Parathyroid adenoma (tissue), 2 donors: ENCODE data around the gene MAGI1.

Experiments used
- H2AFZ ChIP-seq: fragments of 300-600 bp; sonication (generic); one replicate; pipeline ENCODE4 v1.7.0; 2017; ENCODE audit warnings: antibody characterized with exemption, mild to moderate bottlenecking
- H3K27ac ChIP-seq: fragments of 300-600 bp; sonication (generic); one replicate; pipeline ENCODE4 v1.7.0; 2017
- H3K27me3 ChIP-seq: fragments of 300-600 bp; sonication (generic); one replicate; pipeline ENCODE4 v1.7.0; 2017; ENCODE audit warnings: low read length; ENCODE audit not compliant: control insufficient read depth, insufficient read depth
- H3K36me3 ChIP-seq: fragments of 300-600 bp; sonication (generic); one replicate; pipeline ENCODE4 v1.7.0; 2017; ENCODE audit warnings: low read length; ENCODE audit not compliant: control insufficient read depth, insufficient read depth
- H3K4me1 ChIP-seq: fragments of 300-600 bp; sonication (generic); one replicate; pipeline ENCODE4 v1.7.0; 2017; ENCODE audit warnings: control low read depth
- H3K4me2 ChIP-seq: fragments of 300-600 bp; sonication (generic); one replicate; pipeline ENCODE4 v1.7.0; 2017; ENCODE audit warnings: low read length
- H3K4me3 ChIP-seq: fragments of 300-600 bp; sonication (generic); one replicate; pipeline ENCODE4 v1.7.0; 2017; ENCODE audit warnings: low read depth, low read length
- H3K79me2 ChIP-seq: fragments of 300-600 bp; sonication (generic); one replicate; pipeline ENCODE4 v1.7.0; 2017; ENCODE audit warnings: control low read depth
- H3K9ac ChIP-seq: fragments of 300-600 bp; sonication (generic); one replicate; pipeline ENCODE4 v1.7.0; 2017; ENCODE audit warnings: mild to moderate bottlenecking
- H3K9me3 ChIP-seq: fragments of 300-600 bp; sonication (generic); one replicate; pipeline ENCODE4 v1.7.0; 2017; ENCODE audit warnings: low read length; ENCODE audit not compliant: control insufficient read depth
- TF ChIP-seq, protein P1 (sequence below): fragments of 300-600 bp; sonication (generic); IDR thresholded peaks from one replicate; pipeline ENCODE4 v1.7.0; 2017; ENCODE audit warnings: antibody characterized with exemption, mild to moderate bottlenecking
- donor health status: primary hyperparathyroidism.

MAGI1 gene

DNA sequence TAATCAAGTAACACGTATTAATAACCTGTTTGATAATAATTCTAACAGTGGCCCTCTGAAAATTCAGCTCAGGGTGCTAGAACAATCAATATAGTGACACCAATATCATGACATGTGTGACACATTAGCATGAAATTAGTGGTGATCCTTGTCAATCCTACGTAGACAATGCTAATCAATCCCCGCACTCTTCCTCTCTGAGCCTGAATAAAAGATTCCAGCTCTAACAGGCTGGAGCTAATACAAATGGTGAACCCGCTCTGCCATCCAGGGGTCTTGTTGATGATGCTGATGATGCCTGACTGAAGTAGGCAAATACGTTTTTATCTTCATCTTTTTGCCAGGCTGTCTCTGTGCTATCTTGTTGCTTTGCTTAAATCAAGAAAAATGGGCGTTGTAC lies 462.5 kb downstream of the MAGI1 start:
- no peak overlapping the region for H3K27ac ChIP-seq
- no peaks in the 10 kb centered on the region for H3K9me3 ChIP-seq
- no peaks in the 10 kb centered on the region for H3K27me3 ChIP-seq
- H3K79me2 ChIP-seq: no peaks in the 10 kb centered on the region
- no peaks in the 10 kb centered on the region for H3K36me3 ChIP-seq
- no peak overlapping the region for H3K9ac ChIP-seq
- TF ChIP-seq, protein P1, sequence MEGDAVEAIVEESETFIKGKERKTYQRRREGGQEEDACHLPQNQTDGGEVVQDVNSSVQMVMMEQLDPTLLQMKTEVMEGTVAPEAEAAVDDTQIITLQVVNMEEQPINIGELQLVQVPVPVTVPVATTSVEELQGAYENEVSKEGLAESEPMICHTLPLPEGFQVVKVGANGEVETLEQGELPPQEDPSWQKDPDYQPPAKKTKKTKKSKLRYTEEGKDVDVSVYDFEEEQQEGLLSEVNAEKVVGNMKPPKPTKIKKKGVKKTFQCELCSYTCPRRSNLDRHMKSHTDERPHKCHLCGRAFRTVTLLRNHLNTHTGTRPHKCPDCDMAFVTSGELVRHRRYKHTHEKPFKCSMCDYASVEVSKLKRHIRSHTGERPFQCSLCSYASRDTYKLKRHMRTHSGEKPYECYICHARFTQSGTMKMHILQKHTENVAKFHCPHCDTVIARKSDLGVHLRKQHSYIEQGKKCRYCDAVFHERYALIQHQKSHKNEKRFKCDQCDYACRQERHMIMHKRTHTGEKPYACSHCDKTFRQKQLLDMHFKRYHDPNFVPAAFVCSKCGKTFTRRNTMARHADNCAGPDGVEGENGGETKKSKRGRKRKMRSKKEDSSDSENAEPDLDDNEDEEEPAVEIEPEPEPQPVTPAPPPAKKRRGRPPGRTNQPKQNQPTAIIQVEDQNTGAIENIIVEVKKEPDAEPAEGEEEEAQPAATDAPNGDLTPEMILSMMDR: no peak
- H3K4me2 ChIP-seq: no peak overlapping the region
- no peak overlapping the region for H2AFZ ChIP-seq
- no peak overlapping the region for H3K4me3 ChIP-seq
- no peaks in the 10 kb centered on the region for H3K4me1 ChIP-seq

DNA sequence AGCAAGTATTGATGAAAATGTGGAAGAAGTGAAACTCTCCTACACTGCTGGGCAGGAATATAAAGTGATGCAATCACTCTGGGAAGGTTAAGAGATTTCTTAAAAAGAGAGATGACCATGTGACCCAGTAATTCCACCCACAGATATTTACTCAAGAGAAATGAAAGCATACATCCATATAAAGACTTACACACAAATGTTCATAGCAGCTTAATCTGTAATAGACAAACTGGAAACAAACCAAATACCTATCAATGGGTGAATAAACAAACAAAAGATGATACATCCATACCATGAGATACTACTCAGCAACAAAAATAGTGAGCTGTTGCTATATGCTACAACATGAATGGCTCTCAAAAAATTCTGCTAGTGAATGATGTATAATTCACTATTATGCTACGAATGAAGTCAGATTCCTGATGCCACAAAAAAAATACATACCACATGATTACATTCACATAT lies 463.3 kb downstream of the MAGI1 start:
- no peak overlapping the region for H3K4me2 ChIP-seq
- TF ChIP-seq, protein P1: no peak
- no peak overlapping the region for H3K4me3 ChIP-seq
- H3K4me1 ChIP-seq: no peaks in the 10 kb centered on the region
- no peak overlapping the region for H2AFZ ChIP-seq
- H3K27ac ChIP-seq: no peak overlapping the region
- no peaks in the 10 kb centered on the region for H3K36me3 ChIP-seq
- no peaks in the 10 kb centered on the region for H3K9me3 ChIP-seq
- H3K79me2 ChIP-seq: no peaks in the 10 kb centered on the region
- H3K9ac ChIP-seq: no peak overlapping the region
- no peaks in the 10 kb centered on the region for H3K27me3 ChIP-seq

DNA sequence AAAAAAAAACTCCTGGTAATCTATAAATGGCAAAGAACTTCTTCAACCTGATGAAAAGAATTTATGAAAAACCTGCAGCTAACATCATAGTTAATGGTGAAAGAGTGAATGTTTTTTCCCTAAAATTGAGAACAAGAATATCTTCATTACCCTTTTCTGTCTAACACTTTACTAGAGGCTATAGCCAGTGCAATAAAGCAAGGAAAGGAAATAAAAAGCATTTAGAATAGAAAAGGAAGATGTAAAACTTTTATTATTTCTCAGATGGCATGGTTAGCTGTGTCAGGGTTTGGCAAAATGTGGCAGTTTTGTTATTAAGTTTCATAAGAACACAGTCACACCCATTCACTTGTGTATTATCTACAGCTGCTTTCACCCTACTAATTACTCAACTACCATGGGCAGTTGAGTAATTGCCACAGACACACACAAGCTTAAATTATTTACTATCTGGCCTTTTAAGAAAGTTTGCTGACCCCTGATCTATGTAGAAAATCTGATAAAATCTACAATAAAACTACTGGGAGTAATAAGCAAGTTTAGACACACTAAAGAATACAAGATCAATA lies 465.1 kb downstream of the MAGI1 start:
- Histone ChIP-seq H3K4me3 (no peak overlapping the region), H3K27me3 (no peaks in the 10 kb centered on the region), H3K36me3 (no peaks in the 10 kb centered on the region), H3K4me1 (no peaks in the 10 kb centered on the region), H3K9me3 (no peaks in the 10 kb centered on the region), H2AFZ (no peak overlapping the region), H3K9ac (no peak overlapping the region), H3K4me2 (no peak overlapping the region), H3K79me2 (no peaks in the 10 kb centered on the region), H3K27ac (no peak overlapping the region)
- TF ChIP-seq, protein P1: no peak

DNA sequence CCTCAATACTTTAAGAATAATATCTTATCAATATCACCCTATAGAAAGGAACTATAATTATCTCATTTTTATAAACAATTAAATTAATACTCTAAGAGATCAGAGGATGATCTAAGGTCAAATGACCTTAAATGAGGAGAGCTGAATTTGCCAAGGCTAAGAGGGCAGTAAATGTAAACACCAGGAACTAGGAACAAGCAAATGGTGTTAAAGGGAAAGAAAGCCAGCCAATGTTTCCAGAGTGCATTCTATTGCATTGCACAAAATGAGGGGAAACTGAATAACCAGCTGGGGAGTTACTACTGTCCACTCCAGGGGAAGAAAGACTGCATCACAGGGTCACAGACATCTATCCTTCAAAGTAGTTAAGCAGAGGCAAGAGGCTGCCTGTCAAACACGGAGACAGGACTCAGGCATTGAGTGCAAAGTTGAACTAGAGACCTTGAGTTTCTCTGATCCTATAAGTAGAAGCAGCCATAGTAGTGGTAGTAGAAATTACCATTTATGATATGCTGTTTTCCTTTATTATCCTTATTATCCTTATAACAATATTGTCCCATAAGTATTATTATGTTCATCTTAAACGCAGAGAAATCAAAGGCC lies 466.4 kb downstream of the MAGI1 start:
- no peak overlapping the region for H2AFZ ChIP-seq
- H3K79me2 ChIP-seq: no peaks in the 10 kb centered on the region
- no peaks in the 10 kb centered on the region for H3K36me3 ChIP-seq
- TF ChIP-seq, protein P1: no peak
- H3K27me3 ChIP-seq: no peaks in the 10 kb centered on the region
- no peaks in the 10 kb centered on the region for H3K9me3 ChIP-seq
- H3K4me1 ChIP-seq: no peaks in the 10 kb centered on the region
- H3K4me3 ChIP-seq: no peak overlapping the region
- H3K27ac ChIP-seq: no peak overlapping the region
- H3K4me2 ChIP-seq: no peak overlapping the region
- no peak overlapping the region for H3K9ac ChIP-seq
